GM12878 (cell line): ENCODE measurements around the gene CFAP92. TPM values are rescaled to one million over a fixed set of nuclear protein-coding genes. Genes with fewer than 3 reads are reported as not detected.
A peak's percentile ranks its signal among the peaks of the same experiment; 100 is the strongest.

Source experiments
- ATAC-seq: fragments of 200-7000 bp; cut with Tn5 transposase; 3 replicates; pipeline ENCODE4 v1.9.1; 2020; ENCODE audit warnings: mild to moderate bottlenecking, moderate library complexity
- BruUV-seq: library from RNA; stranded (reverse); fragments of 400-500 nt; replicated peaks from 2 replicates; lab custom pipeline; 2021; lab: Mats Ljungman, UMichigan
- CTCF ChIA-PET: fragments of 300-600 bp; sonication (Branson Sonifier 250); formaldehyde crosslinking; extraction: SDS; loops from one replicate; lab custom pipeline; 2021; ENCODE audit warnings: inconsistent platforms; lab: Yijun Ruan, JAX
- POLR2A ChIA-PET: fragments of 350-600 bp; formaldehyde crosslinking; extraction: SDS; loops from one replicate; lab custom pipeline; 2021; ENCODE audit warnings: inconsistent platforms; lab: Charles Lee
- RAD21 ChIA-PET: fragments of 300-600 bp; sonication (Branson Sonifier 250); formaldehyde crosslinking; loops from one replicate; lab custom pipeline; 2023; ENCODE audit warnings: antibody characterized with exemption; ENCODE audit not compliant: unreplicated experiment; lab: Charles Lee
- SMC1A ChIA-PET: fragments of 300-600 bp; sonication (Branson Sonifier 250); formaldehyde crosslinking; loops from one replicate; lab custom pipeline; 2023; ENCODE audit not compliant: unreplicated experiment, uncharacterized antibody; lab: Charles Lee
- DNase-seq: peaks from one replicate; pipeline ENCODE4 v3.0.0-alpha.2; 2011; ENCODE audit warnings: low read depth, low spot score
- FAIRE-seq: peaks from 3 replicates; lab custom pipeline; 2011; peaks lifted over from hg19 to GRCh38; lab: Jason Lieb, UNC
- H2AFZ ChIP-seq: 2 replicates; pipeline ENCODE4 v1.6.0; 2011; ENCODE audit warnings: low read depth, low read length, control low read depth; ENCODE audit not compliant: control insufficient read depth
- H3K27ac ChIP-seq: 2 replicates; pipeline ENCODE4 v1.5.1; 2011; ENCODE audit warnings: control low read depth; ENCODE audit not compliant: control insufficient read depth, insufficient read depth
- H3K27me3 ChIP-seq, 2 experiments: replicated peaks in 1 of 2; 2 replicates each; pipeline versions ENCODE4 v1.6.0 to v1.6.1; 2011; ENCODE audit warnings: low read length in 1 of 2; ENCODE audit not compliant: control insufficient read depth in 2 of 2, insufficient read depth in 2 of 2
- H3K36me3 ChIP-seq, 2 experiments: 2 replicates each; pipeline ENCODE4 v1.5.1; 2011; ENCODE audit warnings: low read length in 1 of 2; ENCODE audit not compliant: control insufficient read depth in 2 of 2, insufficient read depth in 2 of 2
- H3K4me1 ChIP-seq: 2 replicates; pipeline ENCODE4 v1.6.1; 2011; ENCODE audit warnings: mild to moderate bottlenecking, low read length, moderate library complexity, mixed read lengths; ENCODE audit not compliant: control insufficient read depth, insufficient read depth
- H3K4me2 ChIP-seq: 2 replicates; pipeline ENCODE4 v1.6.0; 2011; ENCODE audit warnings: control low read depth; ENCODE audit not compliant: control insufficient read depth, insufficient read depth
- H3K4me3 ChIP-seq: fragments of 200-600 bp; sonication (generic); 2 replicates; pipeline ENCODE4 v1.5.1; 2016
- H3K79me2 ChIP-seq: 2 replicates; pipeline ENCODE4 v1.6.0; 2011; ENCODE audit warnings: low read length; ENCODE audit not compliant: control insufficient read depth, insufficient read depth
- H3K9ac ChIP-seq: 2 replicates; pipeline ENCODE4 v1.8.0; 2011; ENCODE audit warnings: low read length, control low read depth, mixed read lengths; ENCODE audit not compliant: control insufficient read depth, insufficient read depth
- H3K9me3 ChIP-seq: replicated peaks from 3 replicates; pipeline ENCODE4 v1.5.1; 2011; ENCODE audit warnings: mild to moderate bottlenecking, low read length; ENCODE audit not compliant: control insufficient read depth, insufficient read depth
- H4K20me1 ChIP-seq: 2 replicates; pipeline ENCODE4 v1.6.0; 2011; ENCODE audit not compliant: control insufficient read depth, insufficient read depth
- BCL3 ChIP-seq: IDR thresholded peaks from 2 replicates; pipeline ENCODE4 v1.6.1; 2011; ENCODE audit warnings: borderline replicate concordance, low read depth, mild to moderate bottlenecking, moderate library complexity, low read length; ENCODE audit not compliant: insufficient read depth, poor library complexity, severe bottlenecking
- LARP7 ChIP-seq: fragments of 450-650 bp; IDR thresholded peaks from 2 replicates; pipeline ENCODE4 v1.6.1; 2017; ENCODE audit warnings: mild to moderate bottlenecking
- WGBS: methylation state at CpG from one replicate; pipeline ENCODE4 v1.1.6; 2016; ENCODE audit warnings: low lambda C conversion rate; ENCODE audit not compliant: insufficient replicate concordance, insufficient coverage; ENCODE audit errors: missing lambda C conversion rate; 5-methylcytosine and 5-hydroxymethylcytosine counted together
- in situ Hi-C: fragments of 300-500 bp; cut with MboI; formaldehyde crosslinking; loops from 9 replicates; pipeline ENCODE4 v1.14.3; 2018; ENCODE audit warnings: mixed read lengths
- intact Hi-C: fragments of 100-400 bp; cut with micrococcal nuclease; formaldehyde crosslinking; loops from one replicate; pipeline ENCODE4 v1.14.2; 2022; ENCODE audit not compliant: unreplicated experiment
- polyA plus RNA-seq, 11 experiments: library from polyadenylated mRNA; depleted of rRNA in 4 of 11; unstranded in 6 of 11; stranded (reverse) in 5 of 11; fragments of >200 nt; fragmentation: Nextera tagmentation in 4 of 11; fragmentation: Illumina TruSeq in 1 of 11; extraction: Ambion mirVana in 4 of 11; extraction: Trizol in 1 of 11; gene quantifications; 1 replicate in 1 of 11; 2 replicates in 10 of 11; pipeline versions ENCODE4 v1.2.1 to v1.2.3, GENCODE V29; 2011 to 2016; ENCODE audit warnings: inconsistent platforms in 2 of 11, missing spikeins in 2 of 11, low read depth in 1 of 11
- total RNA-seq, 4 experiments: library from RNA; depleted of rRNA in 3 of 4; stranded (reverse); fragments of >200 nt in 3 of 4; fragmentation: Illumina TruSeq in 1 of 4; extraction: Trizol in 1 of 4; gene quantifications; 2 replicates each; pipeline versions ENCODE4 v1.2.1 to v1.2.3, GENCODE V29; 2013 to 2021

CFAP92 gene
- total and polyA plus RNA-seq, 10 of the 15 experiments (the other 5 are each of a cell fraction or from before 2014, with no cell fraction given) = 0.05 to 0.52 (median 0.14) TPM; not detected in 7

GRCh38 chr3:129027544-129027880 is 33.6 kb upstream of the CFAP92 start:
- Histone ChIP-seq H2AFZ (peak overlapping the region; percentile 75), H4K20me1 (no peaks in the 10 kb centered on the region), H3K27ac (no peak overlapping the region), H3K4me3 (peak overlapping the region; percentile 74), H3K4me1 (peaks cover 5% of the 10 kb centered on the region), H3K27me3 (no peaks in the 10 kb centered on the region), H3K9me3 (no peaks in the 10 kb centered on the region; the same call in 2 of the 3 replicates), H3K4me2 (peak overlapping the region; percentile 98), H3K79me2 (no peaks in the 10 kb centered on the region), H3K36me3 (no peaks in the 10 kb centered on the region), H3K9ac (0 out of 2 replicates have a peak overlapping the region, but pooled peaks have one; percentile 44)
- in situ Hi-C loops (no loop called here), intact Hi-C loops (no loop called here)
- SMC1A ChIA-PET = interaction anchor here (0.6 to 1.7 kb wide), 3 partner anchors 25 to 220 kb away, joined by 3 to 8 read pairs (median 3); no protein-coding TSS in a partner anchor
- no peak for FAIRE-seq
- POLR2A ChIA-PET = interaction anchor here (0.6 to 2.2 kb wide), 4 partner anchors 11 to 124 kb away, joined by 3 to 10 read pairs (median 4); no protein-coding TSS in a partner anchor
- CTCF ChIA-PET = interaction anchor here (0.8 to 3.5 kb wide), 11 partner anchors 8 to 289 kb away, joined by 3 to 39 read pairs (median 4); partner anchors contain the start of gene CFAP92
- 77% methylated on average over 15 of the region's 15 CpGs for WGBS
- DNase-seq = no peak
- RAD21 ChIA-PET = no interaction called here
- BruUV-seq = no TSS peak
- TF ChIP-seq BCL3 (no peak), LARP7 (peak; percentile 4; the same call in 1 of the 2 replicates)
- ATAC-seq = no peak
